B cell (primary cell): ENCODE results near the gene B4GALNT3. TPM values are rescaled to one million over a fixed set of nuclear protein-coding genes. Genes with fewer than 3 reads are reported as not detected.

Experiments used
- ATAC-seq: fragments of 200-7000 bp; cut with Tn5 transposase; one replicate; pipeline ENCODE4 v1.10.0; 2021; ENCODE audit warnings: low read depth, mild to moderate bottlenecking, moderate number of reproducible peaks, moderate library complexity
- CTCF ChIA-PET: fragments of 350-600 bp; sonication (Branson Sonifier 250); formaldehyde crosslinking; loops from one replicate; lab custom pipeline; 2021; ENCODE audit warnings: antibody characterized with exemption, inconsistent platforms; lab: Charles Lee
- POLR2A ChIA-PET: fragments of 350-600 bp; sonication (Branson Sonifier 250); formaldehyde crosslinking; loops from one replicate; lab custom pipeline; 2021; ENCODE audit warnings: antibody characterized with exemption; lab: Charles Lee
- DNase-seq: peaks from one replicate; pipeline ENCODE4 v3.0.0; 2013
- H2AFZ ChIP-seq: 2 replicates; pipeline ENCODE4 v1.6.1; 2012; ENCODE audit warnings: mild to moderate bottlenecking, low read depth, low read length; ENCODE audit not compliant: insufficient read depth, poor library complexity, severe bottlenecking
- H3K27ac ChIP-seq, 2 donors: 1 replicate in 1 of 2; 2 replicates in 1 of 2; pipeline ENCODE4 v1.5.1; 2012 to 2013; ENCODE audit warnings: low read length in 2 of 2, mild to moderate bottlenecking in 2 of 2, moderate library complexity in 1 of 2
- H3K27me3 ChIP-seq, 4 experiments: fragments of 200-600 bp in 1 of 4; sonication (generic) in 1 of 4; replicated peaks in 1 of 4; 1 replicate in 2 of 4; 2 replicates in 2 of 4; pipeline versions ENCODE4 v1.6.1 to v1.7.0; 2013 to 2016; ENCODE audit warnings: low read length in 3 of 4, mild to moderate bottlenecking in 2 of 4, mixed read lengths in 1 of 4, moderate library complexity in 1 of 4; ENCODE audit not compliant: insufficient read depth in 4 of 4, control insufficient read depth in 3 of 4; ENCODE audit errors: control extremely low read depth in 1 of 4
- H3K36me3 ChIP-seq, 2 experiments: replicated peaks in 1 of 2; 1 replicate in 1 of 2; 2 replicates in 1 of 2; pipeline versions ENCODE4 v1.6.1 to v1.7.1; 2013; ENCODE audit warnings: low read length in 1 of 2; ENCODE audit not compliant: insufficient read depth in 2 of 2, control insufficient read depth in 1 of 2; ENCODE audit errors: control extremely low read depth in 1 of 2, extremely low read depth in 1 of 2
- H3K4me1 ChIP-seq, 2 donors: fragments of 200-600 bp in 1 of 2; sonication (generic) in 1 of 2; 1 replicate in 1 of 2; 2 replicates in 1 of 2; pipeline versions ENCODE4 v1.5.1 to v1.6.1; 2013 to 2017; ENCODE audit warnings: low read length in 2 of 2; ENCODE audit not compliant: control insufficient read depth in 2 of 2, insufficient read depth in 2 of 2
- H3K4me2 ChIP-seq: replicated peaks from 2 replicates; pipeline ENCODE3; 2012; ENCODE audit warnings: mild to moderate bottlenecking, low read depth, low read length; ENCODE audit not compliant: poor library complexity, severe bottlenecking
- H3K4me3 ChIP-seq, 5 experiments: fragments of 200-600 bp in 1 of 5; sonication (generic) in 1 of 5; 1 replicate in 3 of 5; 2 replicates in 2 of 5; pipeline versions ENCODE4 v1.5.1 to v1.7.0; 2011 to 2016; ENCODE audit warnings: low read length in 4 of 5, mild to moderate bottlenecking in 4 of 5, low read depth in 2 of 5, control low read depth in 1 of 5, moderate library complexity in 1 of 5; ENCODE audit not compliant: insufficient read depth in 1 of 5; ENCODE audit errors: control extremely low read depth in 1 of 5, extremely low read depth in 1 of 5
- H3K79me2 ChIP-seq: fragments of 200-600 bp; sonication (generic); one replicate; pipeline ENCODE4 v1.6.0; 2016; ENCODE audit warnings: low read length; ENCODE audit not compliant: control insufficient read depth, insufficient read depth
- H3K9ac ChIP-seq: fragments of 200-600 bp; sonication (generic); 2 replicates; pipeline ENCODE4 v1.6.1; 2017; ENCODE audit warnings: mild to moderate bottlenecking, low read length, moderate library complexity
- H3K9me3 ChIP-seq, 3 donors: one replicate each; pipeline versions ENCODE4 v1.6.1 to v1.7.1; 2013; ENCODE audit warnings: low read length in 2 of 3; ENCODE audit not compliant: control insufficient read depth in 2 of 3, insufficient read depth in 1 of 3; ENCODE audit errors: control extremely low read depth in 1 of 3
- H4K20me1 ChIP-seq: 2 replicates; pipeline ENCODE4 v1.6.0; 2012; ENCODE audit warnings: mild to moderate bottlenecking, low read length; ENCODE audit not compliant: insufficient read depth, control insufficient read depth, poor library complexity, severe bottlenecking
- H3K27ac Mint-ChIP-seq: one replicate; pipeline ENCODE4 v1.8.0; 2021; ENCODE audit warnings: mixed read lengths
- H3K27me3 Mint-ChIP-seq: one replicate; pipeline ENCODE4 v1.8.0; 2021; ENCODE audit warnings: mixed read lengths
- H3K4me1 Mint-ChIP-seq: one replicate; pipeline ENCODE4 v1.8.0; 2021; ENCODE audit warnings: mixed read lengths
- H3K4me3 Mint-ChIP-seq: one replicate; pipeline ENCODE4 v1.8.0; 2021; ENCODE audit warnings: mixed read lengths
- H3K9me3 Mint-ChIP-seq: one replicate; pipeline ENCODE4 v1.8.0; 2022; ENCODE audit warnings: mixed read lengths; ENCODE audit not compliant: insufficient read depth
- EZH2 ChIP-seq: IDR thresholded peaks from 2 replicates; pipeline ENCODE4 v1.6.1; 2012; ENCODE audit warnings: borderline replicate concordance, low read depth, mild to moderate bottlenecking, moderate library complexity, low read length; ENCODE audit not compliant: insufficient read depth, poor library complexity, severe bottlenecking
- whole genome bisulfite sequencing: methylation state at CpG from one replicate; pipeline ENCODE4 v1.1.5; 2013; ENCODE audit warnings: missing lambda C conversion rate; ENCODE audit not compliant: insufficient coverage; 5-methylcytosine and 5-hydroxymethylcytosine counted together
- intact Hi-C: fragments of 100-400 bp; cut with micrococcal nuclease; formaldehyde crosslinking; loops from one replicate; pipeline ENCODE4 v1.10.0; 2022
- polyA plus RNA-seq: library from polyadenylated mRNA; depleted of rRNA; stranded (reverse); fragments of >200 nt; gene quantifications from 2 replicates; pipeline ENCODE4 v1.2.3, GENCODE V29; 2012
- total RNA-seq, 2 donors: library from RNA; stranded (reverse); fragments of 120-200 nt in 1 of 2; gene quantifications; 1 replicate in 1 of 2; 2 replicates in 1 of 2; pipeline versions ENCODE4 v1.2.3 to v1.2.4, GENCODE V29; 2013 to 2022
- TF ChIP-seq, protein P1 (sequence below): fragments of 200-600 bp; IDR thresholded peaks from one replicate; pipeline ENCODE4 v1.8.0; 2022; ENCODE audit warnings: antibody characterized with exemption, mild to moderate bottlenecking

Gene B4GALNT3
- total and polyA plus RNA-seq, 2 donors (not counting 1 experiment from before 2014, with no cell fraction given), result 0.25 TPM; not detected in 1

GRCh38 chr12:602700-603068 is 142.9 kb downstream of the B4GALNT3 start:
- no peak overlapping the region for H3K4me2 ChIP-seq
- no peak overlapping the region for H2AFZ ChIP-seq
- H3K79me2 ChIP-seq, result no peaks in the 10 kb centered on the region
- H3K27ac ChIP-seq, result no peak overlapping the region
- ChIA-PET CTCF (interaction anchor here (1.6 to 4.1 kb wide), 2 partner anchors 12 to 85 kb away, joined by 3 to 18 read pairs; no protein-coding TSS in a partner anchor), POLR2A (no interaction called here)
- H3K36me3 ChIP-seq, result no peaks in the 10 kb centered on the region
- Mint-ChIP-seq H3K9me3 (no peaks in the 10 kb centered on the region), H3K27me3 (no peaks in the 10 kb centered on the region), H3K4me3 (no peak overlapping the region), H3K4me1 (no peaks in the 10 kb centered on the region), H3K27ac (no peak overlapping the region)
- no peaks in the 10 kb centered on the region for H3K4me1 ChIP-seq
- TF ChIP-seq EZH2, result no peak
- TF ChIP-seq, protein P1, sequence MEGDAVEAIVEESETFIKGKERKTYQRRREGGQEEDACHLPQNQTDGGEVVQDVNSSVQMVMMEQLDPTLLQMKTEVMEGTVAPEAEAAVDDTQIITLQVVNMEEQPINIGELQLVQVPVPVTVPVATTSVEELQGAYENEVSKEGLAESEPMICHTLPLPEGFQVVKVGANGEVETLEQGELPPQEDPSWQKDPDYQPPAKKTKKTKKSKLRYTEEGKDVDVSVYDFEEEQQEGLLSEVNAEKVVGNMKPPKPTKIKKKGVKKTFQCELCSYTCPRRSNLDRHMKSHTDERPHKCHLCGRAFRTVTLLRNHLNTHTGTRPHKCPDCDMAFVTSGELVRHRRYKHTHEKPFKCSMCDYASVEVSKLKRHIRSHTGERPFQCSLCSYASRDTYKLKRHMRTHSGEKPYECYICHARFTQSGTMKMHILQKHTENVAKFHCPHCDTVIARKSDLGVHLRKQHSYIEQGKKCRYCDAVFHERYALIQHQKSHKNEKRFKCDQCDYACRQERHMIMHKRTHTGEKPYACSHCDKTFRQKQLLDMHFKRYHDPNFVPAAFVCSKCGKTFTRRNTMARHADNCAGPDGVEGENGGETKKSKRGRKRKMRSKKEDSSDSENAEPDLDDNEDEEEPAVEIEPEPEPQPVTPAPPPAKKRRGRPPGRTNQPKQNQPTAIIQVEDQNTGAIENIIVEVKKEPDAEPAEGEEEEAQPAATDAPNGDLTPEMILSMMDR, result no peak
- no peaks in the 10 kb centered on the region for H3K27me3 ChIP-seq
- ATAC-seq, result no peak
- H3K9ac ChIP-seq, result no peak overlapping the region
- intact Hi-C loops, result no loop called here
- H4K20me1 ChIP-seq, result no peaks in the 10 kb centered on the region
- H3K4me3 ChIP-seq, result no peak overlapping the region
- no peak for DNase-seq
- no peaks in the 10 kb centered on the region for H3K9me3 ChIP-seq

DNA sequence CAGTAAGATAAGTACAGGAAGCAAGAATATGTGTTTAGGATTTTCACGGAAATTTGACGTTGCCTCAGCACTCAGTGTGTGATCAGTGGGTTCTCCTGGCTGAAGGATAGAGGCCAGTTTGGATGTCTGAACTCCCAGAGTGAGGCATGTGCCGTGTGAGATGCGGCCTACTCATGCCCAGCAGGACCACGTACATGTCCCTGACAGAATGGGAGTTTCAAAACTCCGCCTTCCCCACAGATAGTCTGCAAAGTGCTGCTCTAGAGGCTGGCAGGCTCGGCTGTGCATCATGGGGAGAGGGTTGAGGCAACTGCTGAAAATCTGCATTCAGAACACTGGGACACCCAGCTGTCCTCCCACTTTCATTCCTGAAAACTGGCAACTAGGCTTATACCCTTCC is 145.2 kb downstream of the B4GALNT3 start:
- Mint-ChIP-seq H3K27me3 (no peaks in the 10 kb centered on the region), H3K27ac (no peak overlapping the region), H3K4me3 (no peak overlapping the region), H3K4me1 (peaks cover 2% of the 10 kb centered on the region), H3K9me3 (no peaks in the 10 kb centered on the region)
- H2AFZ ChIP-seq, result no peak overlapping the region
- CTCF ChIA-PET, result interaction anchor here (1.0 to 1.1 kb wide), 2 partner anchors 9 to 209 kb away, joined by 4 to 6 read pairs; no protein-coding TSS in a partner anchor
- no peaks in the 10 kb centered on the region for H3K36me3 ChIP-seq
- H3K4me3 ChIP-seq, result no peak overlapping the region
- H3K79me2 ChIP-seq, result no peaks in the 10 kb centered on the region
- no peak overlapping the region for H3K4me2 ChIP-seq
- H4K20me1 ChIP-seq, result no peaks in the 10 kb centered on the region
- 81% methylated on average over 4 of the region's 7 CpGs for WGBS
- no peaks in the 10 kb centered on the region for H3K9me3 ChIP-seq
- peaks cover under 1 to 3% of the 10 kb centered on the region in 2 donors for H3K4me1 ChIP-seq
- TF ChIP-seq EZH2, result no peak
- TF ChIP-seq, protein P1, result no peak
- no peaks in the 10 kb centered on the region for H3K27me3 ChIP-seq
- ATAC-seq (no peak), DNase-seq (no peak)
- intact Hi-C loops, result no loop called here
- H3K9ac ChIP-seq, result no peak overlapping the region
- H3K27ac ChIP-seq, result no peak overlapping the region
- POLR2A ChIA-PET, result no interaction called here
